Left hindlimb (tissue), 1 donor: ENCODE data around the gene INHBC.
"Not testable (repeated sequence)": the region's sequence is repeated elsewhere in the genome, so short reads cannot be mapped to it uniquely, and the experiment has no call there.

Experiments used
- DNase-seq: peaks from one replicate; pipeline ENCODE4 v3.0.0-alpha.2; 2018

Gene INHBC, protein sequence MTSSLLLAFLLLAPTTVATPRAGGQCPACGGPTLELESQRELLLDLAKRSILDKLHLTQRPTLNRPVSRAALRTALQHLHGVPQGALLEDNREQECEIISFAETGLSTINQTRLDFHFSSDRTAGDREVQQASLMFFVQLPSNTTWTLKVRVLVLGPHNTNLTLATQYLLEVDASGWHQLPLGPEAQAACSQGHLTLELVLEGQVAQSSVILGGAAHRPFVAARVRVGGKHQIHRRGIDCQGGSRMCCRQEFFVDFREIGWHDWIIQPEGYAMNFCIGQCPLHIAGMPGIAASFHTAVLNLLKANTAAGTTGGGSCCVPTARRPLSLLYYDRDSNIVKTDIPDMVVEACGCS

GRCh38 chr12:57434517-57435223, at the start of gene INHBC:
INHBC (plus strand) TSS chr12:57434784; CDS start chr12:57434887, 103 bp downstream.
- no peak for DNase-seq

DNA sequence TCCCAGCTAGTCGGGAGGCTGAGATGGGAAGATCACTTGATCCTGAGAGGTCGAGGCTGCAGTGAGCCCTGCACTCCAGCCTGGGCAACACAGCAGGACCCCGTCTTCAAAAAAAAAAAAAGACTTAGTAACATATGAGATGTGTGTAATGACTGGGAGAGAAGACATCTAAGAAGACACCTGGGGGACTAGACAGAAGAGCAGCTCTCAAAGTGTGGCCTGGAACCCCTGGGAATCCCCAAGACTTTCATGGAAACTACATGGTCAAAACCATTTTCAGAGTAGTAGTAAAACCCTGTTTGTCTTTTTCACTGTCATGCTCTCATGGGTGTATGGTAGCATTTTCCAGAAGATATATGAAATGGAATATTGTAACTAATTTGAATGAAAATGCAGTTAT, 49.0 kb upstream of the INHBC start:
- DNase-seq = no peak

DNA sequence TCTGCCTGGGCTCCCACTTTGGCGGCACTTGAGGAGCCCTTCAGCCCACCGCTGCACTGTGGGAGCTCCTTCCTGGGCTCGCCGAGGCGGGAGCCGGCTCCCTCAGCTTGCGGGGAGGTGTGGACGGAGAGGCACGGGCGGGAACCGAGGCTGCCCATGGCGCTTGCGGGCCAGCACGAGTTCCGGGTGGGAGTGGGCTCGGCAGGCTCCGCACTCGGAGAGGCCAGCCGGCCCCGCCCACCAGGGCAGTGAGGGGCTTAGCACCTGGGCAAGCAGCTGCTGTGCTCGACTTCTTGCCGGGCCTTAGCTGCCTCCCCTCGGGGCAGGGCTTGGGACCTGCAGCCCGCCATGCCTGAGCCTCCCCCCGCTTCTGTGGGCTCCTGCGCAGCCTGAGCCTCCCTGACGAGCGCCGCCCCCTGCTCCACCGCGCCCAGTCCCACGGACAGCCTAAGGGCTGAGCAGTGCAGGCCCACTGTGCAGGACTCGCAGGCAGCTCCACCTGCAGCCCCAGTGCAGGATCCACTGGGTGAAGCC, 48.3 kb upstream of the INHBC start:
- no peak for DNase-seq

- DNase-seq = no peak
These were observed 46.2 kb upstream of the INHBC start for GRCh38 chr12:57388425-57388824.

GRCh38 chr12:57389033-57389432, 45.6 kb upstream of the INHBC start:
- DNase-seq = no peak

DNA sequence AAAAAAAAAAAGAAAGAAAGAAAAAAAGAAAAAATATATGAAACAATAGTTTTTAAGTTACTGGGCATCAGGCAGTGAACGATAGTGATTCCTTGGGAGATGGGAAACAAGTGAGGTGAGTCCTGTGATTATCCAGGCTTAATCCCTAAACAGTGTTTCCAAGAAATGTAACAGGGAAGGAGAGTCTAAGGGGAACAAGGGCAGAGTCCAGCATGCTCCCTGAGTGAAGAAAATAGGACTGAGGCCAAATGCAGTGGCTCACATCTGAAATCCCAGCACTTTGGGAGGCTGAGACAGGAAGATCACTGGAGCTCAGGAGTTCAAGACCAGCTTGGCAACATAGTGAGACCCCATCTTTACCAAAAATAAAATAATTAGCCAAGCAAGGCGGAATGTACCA, 44.4 kb upstream of the INHBC start:
- DNase-seq = no peak

DNA sequence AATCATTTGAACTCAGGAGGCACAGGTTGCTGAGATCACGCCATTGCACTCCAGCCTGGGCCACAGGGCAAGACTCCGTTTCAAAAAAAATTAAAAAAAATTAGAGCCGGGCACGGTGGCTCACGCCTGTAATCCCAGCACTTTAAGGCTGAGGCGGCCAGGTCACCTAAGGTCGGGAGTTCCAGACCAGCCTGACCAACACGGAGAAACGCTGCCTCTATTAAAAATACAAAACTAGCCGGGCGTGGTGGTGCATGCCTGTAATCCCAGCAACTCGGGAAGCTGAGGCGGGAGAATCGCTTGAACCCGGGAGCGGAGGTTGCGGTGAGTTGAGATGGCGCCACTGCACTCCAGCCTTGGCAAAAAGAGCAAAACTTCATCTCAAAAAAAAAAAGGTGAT, 39.5 kb upstream of the INHBC start:
- DNase-seq = no peak

DNA sequence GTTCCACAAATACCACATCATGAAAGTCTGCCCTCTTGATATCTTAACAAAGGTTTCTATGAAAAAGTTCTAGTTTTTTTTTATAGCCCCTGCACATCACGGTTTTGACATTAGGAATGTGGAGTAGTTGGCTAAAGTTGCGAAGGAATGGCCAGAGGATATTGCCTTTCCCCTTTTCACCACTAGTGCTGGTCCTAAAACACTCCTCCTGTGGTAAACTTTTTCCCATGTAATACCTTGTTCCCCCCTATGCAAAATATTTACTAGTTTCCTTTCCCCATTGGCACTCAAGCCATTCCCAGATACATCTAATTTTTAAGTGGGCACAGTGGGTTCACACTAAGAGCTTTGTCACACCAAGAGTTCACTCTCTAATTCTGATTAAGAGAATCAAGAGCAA, 37.1 kb upstream of the INHBC start:
- no peak for DNase-seq

- DNase-seq = not testable (repeated sequence)
These were observed 34.7 kb upstream of the INHBC start for GRCh38 chr12:57399718-57400463.

DNA sequence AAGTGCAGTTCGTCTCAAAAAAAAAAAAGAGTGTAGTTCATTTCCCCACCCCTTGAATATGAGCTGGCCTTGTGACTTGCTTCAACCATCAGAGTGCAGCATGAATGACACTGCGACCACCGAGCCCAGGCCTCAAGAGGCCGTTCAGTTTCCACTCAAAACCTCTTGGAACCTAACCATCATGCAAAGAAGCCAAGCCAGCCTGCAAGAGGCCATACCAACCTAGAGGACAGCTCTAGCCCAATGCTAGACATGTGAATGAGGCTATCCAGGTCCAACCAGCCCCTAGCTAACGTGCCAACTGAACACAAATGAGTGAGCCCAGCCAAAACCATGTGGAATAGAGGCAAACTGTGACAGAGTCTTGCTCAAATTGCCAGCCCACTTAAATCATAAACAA, 33.4 kb upstream of the INHBC start:
- DNase-seq = no peak

GRCh38 chr12:57402156-57402555, 32.4 kb upstream of the INHBC start:
- DNase-seq = not testable (repeated sequence)

GRCh38 chr12:57404966-57405640, 29.5 kb upstream of the INHBC start:
- no peak for DNase-seq

DNA sequence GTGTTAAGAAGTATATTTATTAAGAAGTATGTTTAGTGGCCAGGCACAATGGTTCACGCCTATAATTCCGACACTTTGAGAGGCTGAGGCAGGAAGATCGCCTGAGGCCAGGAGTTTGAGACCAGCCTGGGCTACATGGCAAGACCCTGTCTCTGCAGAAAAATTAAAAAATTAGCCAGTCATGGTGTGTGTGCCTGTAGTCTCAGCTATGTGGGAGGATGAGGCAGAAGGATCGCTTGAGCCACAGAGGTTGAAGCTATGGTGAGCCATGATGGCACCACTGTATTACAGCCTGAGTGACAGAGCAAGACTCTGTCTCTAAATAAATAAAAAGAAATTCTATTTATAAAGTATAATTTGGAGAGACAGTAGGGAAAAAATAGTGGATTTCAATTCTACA, 24.1 kb upstream of the INHBC start:
- DNase-seq = no peak

DNA sequence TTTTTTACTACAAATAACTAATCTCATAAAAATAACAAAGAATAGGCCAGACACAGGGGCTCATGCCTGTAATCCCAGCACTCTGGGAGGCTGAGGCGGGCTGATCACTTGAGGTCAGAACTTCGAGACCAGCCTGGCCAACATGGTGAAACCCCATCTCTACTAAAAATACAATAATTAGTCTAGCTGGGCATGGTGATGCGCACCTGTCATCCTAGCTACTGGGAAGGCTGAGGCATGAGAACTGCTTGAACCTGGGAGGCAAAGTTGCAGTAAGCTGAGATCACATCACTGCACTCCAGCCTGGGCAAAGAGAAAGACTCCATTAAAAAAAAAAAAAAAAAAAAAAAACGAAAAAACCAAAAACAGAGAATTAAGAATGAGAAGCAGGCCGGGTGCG, 20.4 kb upstream of the INHBC start:
- DNase-seq = not testable (repeated sequence)

DNA sequence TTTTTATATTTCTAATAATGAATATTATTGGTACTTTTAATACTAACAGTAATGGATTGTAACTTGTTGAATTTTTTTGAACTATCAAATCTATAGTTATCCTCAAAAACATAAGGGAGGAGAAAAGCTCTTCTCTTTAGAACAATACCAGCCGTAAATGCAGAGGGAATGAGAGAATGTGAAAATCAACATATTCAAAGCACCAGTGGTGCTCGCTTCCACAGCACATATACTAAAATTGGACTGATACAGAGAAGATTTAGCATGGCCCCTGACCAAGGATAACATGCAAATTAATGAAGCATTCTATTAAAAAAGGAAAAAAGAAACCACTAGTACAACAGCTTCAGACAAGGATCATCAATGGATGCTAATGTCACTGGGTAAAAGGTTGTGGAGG, 19.5 kb upstream of the INHBC start:
- no peak for DNase-seq

GRCh38 chr12:57416039-57416996, 18.3 kb upstream of the INHBC start:
- no peak for DNase-seq

- no peak for DNase-seq
These were observed 16.3 kb upstream of the INHBC start for GRCh38 chr12:57418255-57418654.

DNA sequence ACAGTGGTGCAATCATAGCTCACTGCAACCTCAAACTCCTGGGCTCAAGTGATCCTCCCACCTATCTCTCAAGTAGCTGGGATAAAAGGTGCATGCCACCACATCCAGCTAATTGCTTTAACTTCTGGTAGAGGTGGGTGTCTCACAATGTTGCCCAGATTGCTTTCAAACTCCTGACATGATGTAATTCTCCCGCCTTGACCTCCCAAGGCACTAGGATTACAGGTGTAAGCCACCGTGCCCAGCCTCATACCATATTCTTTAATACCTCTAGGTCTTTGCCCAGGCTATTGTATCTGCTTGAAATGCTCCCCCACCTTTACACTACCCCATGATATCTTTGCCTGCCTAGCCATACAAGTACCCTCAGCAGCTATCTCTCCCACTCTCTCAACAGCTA, 15.1 kb upstream of the INHBC start:
- DNase-seq = no peak

DNA sequence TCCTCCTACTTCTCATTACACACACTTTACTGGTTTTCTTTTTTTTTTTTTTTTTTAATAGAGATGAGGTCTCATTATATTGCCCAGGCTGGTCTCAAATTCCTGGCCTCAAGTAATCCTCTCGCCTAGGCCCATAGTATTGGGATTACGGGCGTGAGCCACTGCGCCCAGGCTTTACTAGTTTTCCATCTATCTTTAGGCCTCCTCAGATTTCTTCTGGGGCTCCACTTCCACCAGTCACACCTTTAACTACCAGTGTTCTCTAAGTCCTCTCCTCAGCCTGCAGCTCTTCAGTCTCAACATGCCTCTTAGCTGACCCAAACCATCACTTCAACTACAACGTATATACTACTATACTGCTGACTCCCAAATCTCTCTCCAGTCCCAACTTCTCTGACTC, 14.1 kb upstream of the INHBC start:
- no peak for DNase-seq

DNA sequence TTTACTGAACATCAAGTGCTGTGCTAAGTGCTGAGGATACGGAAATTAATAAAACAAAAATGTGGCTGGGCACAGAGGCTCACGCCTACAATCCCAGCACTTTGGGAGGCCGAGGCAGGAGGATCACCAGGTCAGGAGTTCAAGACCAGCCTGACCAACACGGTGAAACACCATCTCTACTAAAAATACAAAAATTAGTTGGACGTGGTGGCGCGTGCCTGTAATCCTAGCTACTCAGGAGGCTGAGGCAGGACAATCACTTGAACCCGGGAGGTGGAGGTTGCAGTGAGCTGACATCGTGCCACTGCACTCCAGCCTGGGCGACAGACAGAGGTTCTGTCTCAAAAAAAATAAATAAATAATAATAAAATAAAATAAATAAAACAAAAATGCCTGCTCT, 7.6 kb upstream of the INHBC start:
- DNase-seq = not testable (repeated sequence)

GRCh38 chr12:57428965-57429364, 5.6 kb upstream of the INHBC start:
- no peak for DNase-seq
